Measurements from ENCODE around the gene COMMD1.
"Not testable (repeated sequence)": the region's sequence is repeated elsewhere in the genome, so short reads cannot be mapped to it uniquely, and the experiment has no call there.

Gene COMMD1

GRCh38 chr2:61898810-61899209, 6.7 kb upstream of the COMMD1 start:
- ChIA-PET CTCF (interaction anchor here (0.8 to 1.8 kb wide), 3 partner anchors 11 to 57 kb away, joined by 3 to 9 read pairs (median 3); no protein-coding TSS in a partner anchor), POLR2A (no interaction called here)
- DNase-seq (ENCODE audit: extremely low spot score), result no peak
- peak; percentile 34 for TF ChIP-seq CTCF (IDR thresholded peaks at IDR 0.05; ENCODE audit: control extremely low read depth, extremely low read depth, low read depth, missing control alignments)

- ChIA-PET POLR2A (no interaction called here), CTCF (no interaction called here)
- no peak for TF ChIP-seq CTCF (IDR thresholded peaks at IDR 0.05; ENCODE audit: control extremely low read depth, extremely low read depth, low read depth, missing control alignments)
- DNase-seq (ENCODE audit: extremely low spot score), result no peak
Observed at GRCh38 chr2:61900281-61900680, 5.2 kb upstream of the COMMD1 start.

- TF ChIP-seq CTCF (IDR thresholded peaks at IDR 0.05; ENCODE audit: control extremely low read depth, extremely low read depth, low read depth, missing control alignments), result no peak
- CTCF ChIA-PET, result interaction anchor here (1.1 to 1.7 kb wide), 4 partner anchors 11 to 551 kb away, joined by 3 to 7 read pairs (median 4); no protein-coding TSS in a partner anchor
- DNase-seq (ENCODE audit: extremely low spot score), result no peak
- POLR2A ChIA-PET, result no interaction called here
Observed at GRCh38 chr2:61906186-61906470, 654 bp downstream of the COMMD1 start.

GRCh38 chr2:61909116-61909515, 3.6 kb downstream of the COMMD1 start:
- DNase-seq (ENCODE audit: extremely low spot score), result no peak
- ChIA-PET CTCF (interaction anchor here (2.1 kb wide), 1 partner anchor 11 kb away, joined by 9 read pairs; no protein-coding TSS in a partner anchor), POLR2A (no interaction called here)
- TF ChIP-seq CTCF (IDR thresholded peaks at IDR 0.05; ENCODE audit: control extremely low read depth, extremely low read depth, low read depth, missing control alignments), result no peak

- CTCF ChIA-PET, result interaction anchor here (2.1 kb wide), 1 partner anchor 12 kb away, joined by 9 read pairs; no protein-coding TSS in a partner anchor
- no peak for DNase-seq (ENCODE audit: extremely low spot score)
- POLR2A ChIA-PET, result no interaction called here
- TF ChIP-seq CTCF (IDR thresholded peaks at IDR 0.05; ENCODE audit: control extremely low read depth, extremely low read depth, low read depth, missing control alignments), result peak; percentile 0
Observed at GRCh38 chr2:61910603-61911002, 5.1 kb downstream of the COMMD1 start.

GRCh38 chr2:61911510-61911909, 6.0 kb downstream of the COMMD1 start:
- peak; percentile 42 for TF ChIP-seq CTCF (IDR thresholded peaks at IDR 0.05; ENCODE audit: control extremely low read depth, extremely low read depth, low read depth, missing control alignments)
- no peak for DNase-seq (ENCODE audit: extremely low spot score)
- CTCF ChIA-PET, result interaction anchor here (1.2 kb wide), 1 partner anchor 16 kb away, joined by 3 read pairs; no protein-coding TSS in a partner anchor
- POLR2A ChIA-PET, result no interaction called here

- POLR2A ChIA-PET; DNase-seq (ENCODE audit: extremely low spot score): not testable (repeated sequence)
- CTCF ChIA-PET, result interaction anchor here (1.1 kb wide), 1 partner anchor 509 kb away, joined by 3 read pairs; no protein-coding TSS in a partner anchor
Observed at GRCh38 chr2:61914794-61915193, 9.3 kb downstream of the COMMD1 start.

All from GM10248 (cell line).